Epithelial cell of alveolus of lung (primary cell): ENCODE measurements around the gene CYP4F3. TPM values are rescaled to one million over a fixed set of nuclear protein-coding genes. Genes with fewer than 3 reads are reported as not detected.

Experiments used
- total RNA-seq: library from RNA; depleted of rRNA; stranded (reverse); fragments of >200 nt; gene quantifications from 2 replicates; pipeline ENCODE4 v1.2.1, GENCODE V29; 2015

Gene CYP4F3
- 0.13 TPM in 1 of 2 replicates, not detected in the other for total RNA-seq

GRCh38 chr19:15640294-15640903 lies at the start of gene CYP4F3:
Gene CYP4F3, plus strand, starts transcription at chr19:15640897. Its CDS starts 519 bp downstream, at chr19:15641416.

GRCh38 chr19:15614507-15615379 lies 26.0 kb upstream of the CYP4F3 start, which contains the start of gene CYP4F8:
Gene CYP4F8, plus strand, starts transcription at chr19:15615218. Its CDS starts 399 bp downstream, at chr19:15615617.

GRCh38 chr19:15672580-15673175 lies 32.0 kb downstream of the CYP4F3 start, which contains the start of gene CYP4F12:
Gene CYP4F12, plus strand, starts transcription at chr19:15673087. Its CDS starts 443 bp downstream, at chr19:15673530.

Other genes with a start within 250 kb of the CYP4F3 start
- 44.9 and 95.8 TPM in 2 replicates for gene AKAP8L, start 221.9 kb upstream of the CYP4F3 start, total RNA-seq
- 34.4 and 37.8 TPM in 2 replicates for gene WIZ, start 190.9 kb upstream of the CYP4F3 start, total RNA-seq
- 0.32 and 0.52 TPM in 2 replicates for gene RASAL3, start 176.4 kb upstream of the CYP4F3 start, total RNA-seq
- gene PGLYRP2, start 161.4 kb upstream of the CYP4F3 start, total RNA-seq: not detected in 2 replicates
- not detected in 2 replicates for gene CYP4F22, start 132.4 kb upstream of the CYP4F3 start, total RNA-seq
- gene CYP4F8, start 25.7 kb upstream of the CYP4F3 start, total RNA-seq: not detected in 2 replicates
- gene CYP4F12, start 32.2 kb downstream of the CYP4F3 start, total RNA-seq: not detected in 2 replicates
- gene OR10H2, start 87.1 kb downstream of the CYP4F3 start, total RNA-seq: not detected in 2 replicates
- not detected in 2 replicates for gene OR10H3, start 97.1 kb downstream of the CYP4F3 start, total RNA-seq
- gene OR10H5, start 146.8 kb downstream of the CYP4F3 start, total RNA-seq: not detected in 2 replicates
- not detected in 2 replicates for gene OR10H1, start 174.8 kb downstream of the CYP4F3 start, total RNA-seq